GM23338 (cell line): ENCODE measurements around the gene PSMD5.

Experiments
- CREB1 ChIP-seq: fragments of 250-450 bp; sonication (Bioruptor Pico); IDR thresholded peaks from 2 replicates; pipeline ENCODE4 v1.5.0; 2020; ENCODE audit warnings: low read depth, mild to moderate bottlenecking, moderate library complexity
- EZH2 ChIP-seq: fragments of 200-600 bp; sonication (generic); IDR thresholded peaks from one replicate; pipeline ENCODE4 v1.8.0; 2017; ENCODE audit warnings: antibody characterized with exemption, mild to moderate bottlenecking, low read depth; ENCODE audit not compliant: unreplicated experiment
- EZH2phosphoT487 ChIP-seq: fragments of 200-600 bp; sonication (generic); IDR thresholded peaks from one replicate; pipeline ENCODE4 v1.8.1; 2018; ENCODE audit warnings: antibody characterized with exemption; ENCODE audit not compliant: unreplicated experiment
- JUNB ChIP-seq: IDR thresholded peaks from one replicate; pipeline ENCODE4 v1.6.1; 2016; ENCODE audit warnings: antibody characterized with exemption; ENCODE audit not compliant: unreplicated experiment
- NANOG ChIP-seq: IDR thresholded peaks from 2 replicates; pipeline ENCODE4 v1.6.1; 2016; ENCODE audit warnings: antibody characterized with exemption, borderline replicate concordance
- POLR2AphosphoS5 ChIP-seq: IDR thresholded peaks from 2 replicates; pipeline ENCODE4 v1.6.1; 2016; ENCODE audit warnings: antibody characterized with exemption, low read depth
- STAT1 ChIP-seq: IDR thresholded peaks from one replicate; pipeline ENCODE4 v1.6.1; 2016; ENCODE audit warnings: antibody characterized with exemption; ENCODE audit not compliant: unreplicated experiment
- ZNF114 ChIP-seq: fragments of 250-450 bp; sonication (Bioruptor Pico); IDR thresholded peaks from 2 replicates; pipeline ENCODE4 v1.5.0; 2020; ENCODE audit warnings: mild to moderate bottlenecking, moderate library complexity
- TF ChIP-seq, protein P1 (sequence below), 2 experiments: fragments of 200-600 bp in 1 of 2; sonication (generic) in 1 of 2; conservative IDR thresholded peaks; 2 replicates each; pipeline versions ENCODE4 v1.5.1 to v1.6.1; 2016 to 2017; ENCODE audit warnings: antibody characterized with exemption in 2 of 2, low read depth in 2 of 2, mild to moderate bottlenecking in 2 of 2, moderate library complexity in 1 of 2
- TF ChIP-seq, protein P2 (sequence below): IDR thresholded peaks from 2 replicates; pipeline ENCODE4 v1.6.1; 2016; ENCODE audit warnings: antibody characterized with exemption
- TF ChIP-seq, protein P3 (sequence below): IDR thresholded peaks from one replicate; pipeline ENCODE4 v1.6.1; 2018; ENCODE audit warnings: antibody characterized with exemption; ENCODE audit not compliant: unreplicated experiment

DNA sequence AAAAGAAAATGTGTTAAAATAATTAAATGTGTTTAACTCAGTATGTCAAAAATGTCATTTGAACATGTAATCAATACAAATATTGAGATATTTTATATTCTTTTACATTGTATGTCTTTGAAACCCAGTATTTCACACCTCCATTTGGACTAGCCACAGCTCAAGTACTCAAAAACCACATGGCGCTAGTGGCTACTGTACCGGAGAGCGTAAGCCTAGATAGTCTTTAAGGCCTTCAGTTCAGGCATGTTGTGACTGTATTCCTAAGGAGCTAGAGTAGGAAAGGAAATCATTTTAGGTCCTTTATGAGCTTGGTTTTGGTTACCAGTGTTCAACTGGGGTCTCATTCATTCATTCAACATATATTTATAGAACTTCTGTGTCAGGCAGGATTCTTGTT, 62.4 kb downstream of the PSMD5 start:
- TF ChIP-seq, protein P1, sequence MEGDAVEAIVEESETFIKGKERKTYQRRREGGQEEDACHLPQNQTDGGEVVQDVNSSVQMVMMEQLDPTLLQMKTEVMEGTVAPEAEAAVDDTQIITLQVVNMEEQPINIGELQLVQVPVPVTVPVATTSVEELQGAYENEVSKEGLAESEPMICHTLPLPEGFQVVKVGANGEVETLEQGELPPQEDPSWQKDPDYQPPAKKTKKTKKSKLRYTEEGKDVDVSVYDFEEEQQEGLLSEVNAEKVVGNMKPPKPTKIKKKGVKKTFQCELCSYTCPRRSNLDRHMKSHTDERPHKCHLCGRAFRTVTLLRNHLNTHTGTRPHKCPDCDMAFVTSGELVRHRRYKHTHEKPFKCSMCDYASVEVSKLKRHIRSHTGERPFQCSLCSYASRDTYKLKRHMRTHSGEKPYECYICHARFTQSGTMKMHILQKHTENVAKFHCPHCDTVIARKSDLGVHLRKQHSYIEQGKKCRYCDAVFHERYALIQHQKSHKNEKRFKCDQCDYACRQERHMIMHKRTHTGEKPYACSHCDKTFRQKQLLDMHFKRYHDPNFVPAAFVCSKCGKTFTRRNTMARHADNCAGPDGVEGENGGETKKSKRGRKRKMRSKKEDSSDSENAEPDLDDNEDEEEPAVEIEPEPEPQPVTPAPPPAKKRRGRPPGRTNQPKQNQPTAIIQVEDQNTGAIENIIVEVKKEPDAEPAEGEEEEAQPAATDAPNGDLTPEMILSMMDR (conservative IDR thresholded peaks at IDR 0.05; ENCODE audit: low read depth in 2 of 2) = no peak
- no peak for TF ChIP-seq EZH2phosphoT487
- TF ChIP-seq, protein P2, sequence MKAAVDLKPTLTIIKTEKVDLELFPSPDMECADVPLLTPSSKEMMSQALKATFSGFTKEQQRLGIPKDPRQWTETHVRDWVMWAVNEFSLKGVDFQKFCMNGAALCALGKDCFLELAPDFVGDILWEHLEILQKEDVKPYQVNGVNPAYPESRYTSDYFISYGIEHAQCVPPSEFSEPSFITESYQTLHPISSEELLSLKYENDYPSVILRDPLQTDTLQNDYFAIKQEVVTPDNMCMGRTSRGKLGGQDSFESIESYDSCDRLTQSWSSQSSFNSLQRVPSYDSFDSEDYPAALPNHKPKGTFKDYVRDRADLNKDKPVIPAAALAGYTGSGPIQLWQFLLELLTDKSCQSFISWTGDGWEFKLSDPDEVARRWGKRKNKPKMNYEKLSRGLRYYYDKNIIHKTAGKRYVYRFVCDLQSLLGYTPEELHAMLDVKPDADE = no peak
- no peak for TF ChIP-seq POLR2AphosphoS5
- TF ChIP-seq, protein P3, sequence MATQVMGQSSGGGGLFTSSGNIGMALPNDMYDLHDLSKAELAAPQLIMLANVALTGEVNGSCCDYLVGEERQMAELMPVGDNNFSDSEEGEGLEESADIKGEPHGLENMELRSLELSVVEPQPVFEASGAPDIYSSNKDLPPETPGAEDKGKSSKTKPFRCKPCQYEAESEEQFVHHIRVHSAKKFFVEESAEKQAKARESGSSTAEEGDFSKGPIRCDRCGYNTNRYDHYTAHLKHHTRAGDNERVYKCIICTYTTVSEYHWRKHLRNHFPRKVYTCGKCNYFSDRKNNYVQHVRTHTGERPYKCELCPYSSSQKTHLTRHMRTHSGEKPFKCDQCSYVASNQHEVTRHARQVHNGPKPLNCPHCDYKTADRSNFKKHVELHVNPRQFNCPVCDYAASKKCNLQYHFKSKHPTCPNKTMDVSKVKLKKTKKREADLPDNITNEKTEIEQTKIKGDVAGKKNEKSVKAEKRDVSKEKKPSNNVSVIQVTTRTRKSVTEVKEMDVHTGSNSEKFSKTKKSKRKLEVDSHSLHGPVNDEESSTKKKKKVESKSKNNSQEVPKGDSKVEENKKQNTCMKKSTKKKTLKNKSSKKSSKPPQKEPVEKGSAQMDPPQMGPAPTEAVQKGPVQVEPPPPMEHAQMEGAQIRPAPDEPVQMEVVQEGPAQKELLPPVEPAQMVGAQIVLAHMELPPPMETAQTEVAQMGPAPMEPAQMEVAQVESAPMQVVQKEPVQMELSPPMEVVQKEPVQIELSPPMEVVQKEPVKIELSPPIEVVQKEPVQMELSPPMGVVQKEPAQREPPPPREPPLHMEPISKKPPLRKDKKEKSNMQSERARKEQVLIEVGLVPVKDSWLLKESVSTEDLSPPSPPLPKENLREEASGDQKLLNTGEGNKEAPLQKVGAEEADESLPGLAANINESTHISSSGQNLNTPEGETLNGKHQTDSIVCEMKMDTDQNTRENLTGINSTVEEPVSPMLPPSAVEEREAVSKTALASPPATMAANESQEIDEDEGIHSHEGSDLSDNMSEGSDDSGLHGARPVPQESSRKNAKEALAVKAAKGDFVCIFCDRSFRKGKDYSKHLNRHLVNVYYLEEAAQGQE = no peak
- TF ChIP-seq EZH2 = no peak
- TF ChIP-seq JUNB = no peak
- TF ChIP-seq ZNF114 = no peak
- no peak for TF ChIP-seq CREB1 (CRISPR knock-in tag)
- no peak for TF ChIP-seq NANOG
- TF ChIP-seq STAT1 = no peak
